HFFc6 (cell line): Measurements from ENCODE around the gene CNDP2. TPM values are rescaled to one million over a fixed set of nuclear protein-coding genes. Genes with fewer than 3 reads are reported as not detected.

Source experiments
- DNase-seq: peaks from one replicate; pipeline ENCODE4 v3.0.0-alpha.2; 2018
- H3K27ac Mint-ChIP-seq: 2 replicates; pipeline ENCODE4 v1.8.0; 2020; ENCODE audit warnings: mild to moderate bottlenecking, mixed read lengths
- H3K27me3 Mint-ChIP-seq: 2 replicates; pipeline ENCODE4 v1.8.0; 2021; ENCODE audit warnings: mild to moderate bottlenecking, moderate library complexity, mixed read lengths; ENCODE audit not compliant: insufficient read depth
- H3K36me3 Mint-ChIP-seq: 2 replicates; pipeline ENCODE4 v1.8.0; 2021; ENCODE audit warnings: low read depth, mixed read lengths
- H3K4me1 Mint-ChIP-seq: 2 replicates; pipeline ENCODE4 v1.8.0; 2020; ENCODE audit warnings: low read depth, mixed read lengths
- H3K4me3 Mint-ChIP-seq: 2 replicates; pipeline ENCODE4 v1.8.0; 2020; ENCODE audit warnings: mild to moderate bottlenecking, moderate library complexity, mixed read lengths
- H3K9me3 Mint-ChIP-seq: 2 replicates; pipeline ENCODE4 v1.8.0; 2020; ENCODE audit warnings: mild to moderate bottlenecking, mixed read lengths
- total RNA-seq, 6 experiments: library from RNA; stranded (reverse); fragmentation: NEBNext Ultra II Directional; extraction: Animal tissue kit (Norgen Biotek cat#: 25700); gene quantifications; 2 replicates in 1 of 6; 3 replicates in 5 of 6; pipeline ENCODE4 v1.2.3, GENCODE V29; 2021
- TF ChIP-seq, protein P1 (sequence below): fragments of 200-600 bp; sonication (generic); IDR thresholded peaks from 2 replicates; pipeline ENCODE4 v1.5.0; 2021; ENCODE audit warnings: antibody characterized with exemption, mild to moderate bottlenecking

CNDP2 gene
- total RNA-seq, 6 experiments from 2014 or later, result 79.7 to 95.4 (median 85.3) TPM

DNA sequence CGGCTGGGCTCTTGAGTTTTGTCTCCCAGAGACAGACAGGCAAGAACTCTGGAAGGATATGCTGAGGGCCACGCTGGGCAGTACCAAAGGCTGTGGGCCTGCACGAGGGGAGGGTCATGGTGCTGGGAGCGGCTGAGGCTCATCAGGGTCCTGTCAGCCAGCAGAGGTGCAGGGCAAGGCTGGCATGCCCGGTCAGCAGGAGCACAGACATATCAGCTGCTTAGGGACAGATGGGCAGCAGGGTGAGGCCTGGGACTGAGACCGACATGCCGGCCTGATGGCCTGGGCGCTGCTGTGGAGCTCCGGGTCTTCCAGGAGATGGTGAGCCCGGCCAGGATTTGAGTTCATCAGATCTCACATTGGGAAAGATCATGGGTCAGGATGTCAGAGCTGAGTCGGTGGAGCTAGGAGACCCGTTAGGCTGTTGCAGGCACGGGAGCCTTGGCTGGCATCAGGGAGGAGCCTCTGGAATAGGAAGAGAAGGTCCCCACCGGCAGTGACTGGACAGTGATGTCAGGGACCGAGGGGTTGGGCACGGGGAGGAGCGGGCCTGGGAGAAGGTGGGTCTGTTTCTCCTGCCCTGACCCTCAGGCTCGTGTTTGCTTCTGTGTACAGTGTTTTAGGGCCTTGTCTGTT lies 18.8 kb downstream of the CNDP2 start:
- Mint-ChIP-seq H3K27me3 (no peaks in the 10 kb centered on the region), H3K4me1 (no peaks in the 10 kb centered on the region), H3K4me3 (no peak overlapping the region), H3K36me3 (peaks cover 16% of the 10 kb centered on the region), H3K27ac (no peak overlapping the region), H3K9me3 (no peaks in the 10 kb centered on the region)
- TF ChIP-seq, protein P1, sequence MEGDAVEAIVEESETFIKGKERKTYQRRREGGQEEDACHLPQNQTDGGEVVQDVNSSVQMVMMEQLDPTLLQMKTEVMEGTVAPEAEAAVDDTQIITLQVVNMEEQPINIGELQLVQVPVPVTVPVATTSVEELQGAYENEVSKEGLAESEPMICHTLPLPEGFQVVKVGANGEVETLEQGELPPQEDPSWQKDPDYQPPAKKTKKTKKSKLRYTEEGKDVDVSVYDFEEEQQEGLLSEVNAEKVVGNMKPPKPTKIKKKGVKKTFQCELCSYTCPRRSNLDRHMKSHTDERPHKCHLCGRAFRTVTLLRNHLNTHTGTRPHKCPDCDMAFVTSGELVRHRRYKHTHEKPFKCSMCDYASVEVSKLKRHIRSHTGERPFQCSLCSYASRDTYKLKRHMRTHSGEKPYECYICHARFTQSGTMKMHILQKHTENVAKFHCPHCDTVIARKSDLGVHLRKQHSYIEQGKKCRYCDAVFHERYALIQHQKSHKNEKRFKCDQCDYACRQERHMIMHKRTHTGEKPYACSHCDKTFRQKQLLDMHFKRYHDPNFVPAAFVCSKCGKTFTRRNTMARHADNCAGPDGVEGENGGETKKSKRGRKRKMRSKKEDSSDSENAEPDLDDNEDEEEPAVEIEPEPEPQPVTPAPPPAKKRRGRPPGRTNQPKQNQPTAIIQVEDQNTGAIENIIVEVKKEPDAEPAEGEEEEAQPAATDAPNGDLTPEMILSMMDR, result no peak
- DNase-seq, result no peak

DNA sequence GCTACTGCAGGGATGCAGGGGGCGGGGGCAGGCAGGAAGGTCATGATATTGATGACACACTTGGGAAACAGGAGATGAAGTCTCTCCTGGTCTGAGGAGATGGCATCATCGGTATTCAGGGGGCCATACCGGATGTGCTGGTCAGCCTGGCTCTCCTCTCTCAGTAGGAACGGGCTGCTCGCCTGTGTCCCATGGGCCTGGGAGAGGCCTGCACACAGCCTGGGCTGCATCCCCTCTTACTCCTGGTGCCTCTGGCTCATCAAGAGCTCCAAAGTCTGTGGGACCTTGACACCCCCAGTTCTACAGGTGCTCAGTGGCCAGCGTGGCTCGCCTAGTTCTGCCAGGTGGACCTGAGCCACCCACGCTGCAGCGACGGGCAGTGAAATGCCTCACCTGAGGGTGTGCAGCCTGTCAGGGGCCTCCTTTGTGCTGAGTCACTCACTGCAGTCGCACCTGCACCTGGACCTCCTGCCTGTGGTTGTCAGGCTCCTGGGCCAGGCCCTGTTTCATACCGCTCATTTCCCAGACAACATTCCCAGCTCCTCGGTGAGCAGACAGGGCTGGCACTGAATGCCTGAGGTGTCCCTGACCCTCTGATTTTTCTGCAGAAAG lies 19.6 kb downstream of the CNDP2 start:
- TF ChIP-seq, protein P1, result no peak
- Mint-ChIP-seq H3K27me3 (no peaks in the 10 kb centered on the region), H3K4me3 (no peak overlapping the region), H3K4me1 (no peaks in the 10 kb centered on the region), H3K9me3 (no peaks in the 10 kb centered on the region), H3K27ac (no peak overlapping the region), H3K36me3 (peaks cover 23% of the 10 kb centered on the region)
- no peak for DNase-seq

DNA sequence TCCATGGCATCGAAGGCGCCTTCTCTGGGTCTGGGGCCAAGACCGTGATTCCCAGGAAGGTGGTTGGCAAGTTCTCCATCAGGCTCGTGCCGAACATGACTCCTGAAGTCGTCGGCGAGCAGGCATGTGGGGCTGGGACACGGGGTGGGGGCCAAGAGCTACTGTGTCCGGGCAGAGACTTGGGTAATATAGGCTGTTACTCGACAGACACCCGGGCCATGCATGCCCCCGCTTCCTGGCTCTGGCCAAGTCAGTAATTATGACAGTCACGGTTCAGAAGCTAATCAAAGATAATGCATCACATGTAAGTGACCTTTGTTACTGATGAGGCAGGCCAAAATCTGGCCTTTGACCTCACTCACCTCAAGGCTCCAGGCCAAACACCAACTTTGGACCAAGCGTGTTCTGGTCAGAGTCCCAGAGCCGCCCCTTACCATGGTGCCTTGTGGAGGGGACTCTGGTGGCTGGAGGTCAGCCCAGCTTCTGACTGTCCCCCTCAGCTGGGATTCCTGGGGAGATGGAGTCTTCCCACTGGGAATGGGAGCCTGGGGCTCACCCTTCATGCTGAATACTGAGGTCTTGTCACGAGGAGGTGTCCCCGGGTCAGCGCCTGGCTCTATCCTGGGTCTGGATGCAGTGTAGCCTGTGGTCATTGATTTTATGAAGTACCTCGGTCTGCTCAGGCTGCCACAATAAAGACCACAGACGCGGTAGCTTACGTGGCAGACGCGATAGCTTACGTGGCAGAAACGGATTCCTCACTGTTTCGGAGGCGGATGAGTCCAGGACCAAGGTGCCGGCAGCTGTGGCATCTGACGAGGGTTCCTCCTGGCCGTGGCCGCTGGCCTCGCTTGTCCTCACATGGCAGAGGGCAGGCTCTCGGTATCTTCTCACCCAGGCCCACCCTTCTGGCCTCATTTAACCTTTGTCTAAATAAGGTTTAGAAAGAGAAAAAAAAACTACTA lies 20.4 kb downstream of the CNDP2 start:
- H3K4me1 Mint-ChIP-seq, result no peaks in the 10 kb centered on the region
- peaks cover 31% of the 10 kb centered on the region for H3K36me3 Mint-ChIP-seq
- no peak overlapping the region for H3K4me3 Mint-ChIP-seq
- no peaks in the 10 kb centered on the region for H3K9me3 Mint-ChIP-seq
- H3K27ac Mint-ChIP-seq, result no peak overlapping the region
- DNase-seq, result no peak
- no peaks in the 10 kb centered on the region for H3K27me3 Mint-ChIP-seq
- TF ChIP-seq, protein P1, result no peak

DNA sequence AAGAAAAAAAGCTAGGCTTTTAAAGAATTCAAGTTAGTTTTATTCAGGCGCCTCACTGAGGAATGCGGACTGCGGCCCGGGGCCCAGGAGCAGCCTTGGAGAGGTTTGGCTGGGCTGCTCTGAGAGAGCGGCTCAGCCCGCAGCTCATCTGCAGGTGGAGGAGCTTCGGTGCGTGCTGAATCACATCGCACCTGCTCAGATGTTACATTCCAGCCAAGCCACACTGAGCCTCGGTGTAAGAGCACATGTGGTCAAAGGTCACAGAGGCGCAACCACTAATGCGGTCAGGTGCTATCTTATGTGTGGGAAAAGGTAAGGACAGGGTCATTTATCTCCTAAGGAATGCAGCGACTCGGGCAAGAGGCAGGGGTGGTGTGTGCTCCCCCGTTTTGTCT lies 21.1 kb downstream of the CNDP2 start:
- Mint-ChIP-seq H3K9me3 (no peaks in the 10 kb centered on the region), H3K27ac (no peak overlapping the region), H3K27me3 (no peaks in the 10 kb centered on the region), H3K4me3 (no peak overlapping the region), H3K36me3 (peaks cover 31% of the 10 kb centered on the region), H3K4me1 (no peaks in the 10 kb centered on the region)
- no peak for DNase-seq
- TF ChIP-seq, protein P1, result no peak

DNA sequence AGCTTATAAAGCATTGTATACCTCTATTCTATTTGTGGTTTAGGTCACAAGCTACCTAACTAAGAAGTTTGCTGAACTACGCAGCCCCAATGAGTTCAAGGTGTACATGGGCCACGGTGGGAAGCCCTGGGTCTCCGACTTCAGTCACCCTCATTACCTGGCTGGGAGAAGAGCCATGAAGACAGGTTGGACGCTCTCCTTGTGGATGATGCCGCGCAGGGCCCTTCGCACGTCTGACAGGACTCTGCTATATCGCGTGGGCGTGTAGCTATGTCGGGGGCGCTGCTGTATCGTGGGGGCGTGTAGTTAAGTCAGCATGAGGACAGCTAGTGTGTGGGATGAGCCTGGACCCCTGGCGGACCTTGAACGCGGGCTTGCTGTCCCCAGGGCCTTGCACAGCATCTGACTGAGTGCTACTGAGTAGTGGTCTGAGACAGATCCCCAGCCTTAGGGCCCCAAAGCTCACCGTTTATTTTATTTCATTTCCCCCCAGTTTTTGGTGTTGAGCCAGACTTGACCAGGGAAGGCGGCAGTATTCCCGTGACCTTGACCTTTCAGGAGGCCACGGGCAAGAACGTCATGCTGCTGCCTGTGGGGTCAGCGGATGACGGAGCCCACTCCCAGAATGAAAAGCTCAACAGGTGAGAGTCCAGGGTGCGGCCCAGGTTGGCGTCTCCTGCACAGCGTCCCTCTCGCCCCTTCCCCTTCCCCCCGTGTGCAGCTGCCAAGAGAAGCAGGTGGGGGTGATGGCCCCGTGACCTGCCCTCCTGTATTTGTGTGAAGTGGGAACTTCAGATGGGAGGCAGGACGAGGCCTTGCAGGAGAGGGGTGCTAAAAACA lies 22.5 kb downstream of the CNDP2 start:
- no peak overlapping the region for H3K4me3 Mint-ChIP-seq
- no peaks in the 10 kb centered on the region for H3K4me1 Mint-ChIP-seq
- no peak for DNase-seq
- no peak overlapping the region for H3K27ac Mint-ChIP-seq
- H3K9me3 Mint-ChIP-seq, result no peaks in the 10 kb centered on the region
- TF ChIP-seq, protein P1, result no peak
- H3K27me3 Mint-ChIP-seq, result no peaks in the 10 kb centered on the region
- H3K36me3 Mint-ChIP-seq, result peaks cover 31% of the 10 kb centered on the region
